BJ (cell line): ENCODE measurements around the gene AREG. TPM values are rescaled to one million over a fixed set of nuclear protein-coding genes. Genes with fewer than 3 reads are reported as not detected.
A peak's percentile ranks its signal among the peaks of the same experiment; 100 is the strongest.

ENCODE experiments used
- CTCF ChIA-PET: fragments of 350-600 bp; formaldehyde crosslinking; extraction: SDS; loops from one replicate; lab custom pipeline; 2021; ENCODE audit warnings: antibody characterized with exemption, inconsistent platforms; lab: Yijun Ruan, JAX
- POLR2A ChIA-PET: fragments of 300-600 bp; sonication (Branson Sonifier 250); formaldehyde crosslinking; extraction: SDS; loops from one replicate; lab custom pipeline; 2021; ENCODE audit warnings: antibody characterized with exemption; lab: Charles Lee
- DNase-seq: peaks from one replicate; pipeline ENCODE4 v3.0.0-alpha.2; 2011; ENCODE audit warnings: low read depth
- H3K27me3 ChIP-seq: 2 replicates; pipeline ENCODE4 v1.6.0; 2011; ENCODE audit warnings: low read length; ENCODE audit not compliant: control insufficient read depth, insufficient read depth
- H3K36me3 ChIP-seq: 2 replicates; pipeline ENCODE4 v1.5.1; 2011; ENCODE audit warnings: low read length; ENCODE audit not compliant: control insufficient read depth, insufficient read depth
- H3K4me3 ChIP-seq: 2 replicates; pipeline ENCODE4 v1.5.1; 2011; ENCODE audit warnings: low read depth, mild to moderate bottlenecking, control low read depth, low read length
- polyA plus RNA-seq: library from polyadenylated mRNA; depleted of rRNA; stranded (reverse); fragments of >200 nt; gene quantifications from 2 replicates; pipeline ENCODE4 v1.2.3, GENCODE V29; 2011
- TF ChIP-seq, protein P1 (sequence below): IDR thresholded peaks from 2 replicates; pipeline ENCODE4 v1.5.1; 2011; ENCODE audit warnings: low read depth, mild to moderate bottlenecking, control low read depth, inconsistent platforms, low read length, moderate library complexity; ENCODE audit not compliant: insufficient read depth

Gene AREG
- polyA plus RNA-seq, 1 experiment: 0.07 TPM

DNA sequence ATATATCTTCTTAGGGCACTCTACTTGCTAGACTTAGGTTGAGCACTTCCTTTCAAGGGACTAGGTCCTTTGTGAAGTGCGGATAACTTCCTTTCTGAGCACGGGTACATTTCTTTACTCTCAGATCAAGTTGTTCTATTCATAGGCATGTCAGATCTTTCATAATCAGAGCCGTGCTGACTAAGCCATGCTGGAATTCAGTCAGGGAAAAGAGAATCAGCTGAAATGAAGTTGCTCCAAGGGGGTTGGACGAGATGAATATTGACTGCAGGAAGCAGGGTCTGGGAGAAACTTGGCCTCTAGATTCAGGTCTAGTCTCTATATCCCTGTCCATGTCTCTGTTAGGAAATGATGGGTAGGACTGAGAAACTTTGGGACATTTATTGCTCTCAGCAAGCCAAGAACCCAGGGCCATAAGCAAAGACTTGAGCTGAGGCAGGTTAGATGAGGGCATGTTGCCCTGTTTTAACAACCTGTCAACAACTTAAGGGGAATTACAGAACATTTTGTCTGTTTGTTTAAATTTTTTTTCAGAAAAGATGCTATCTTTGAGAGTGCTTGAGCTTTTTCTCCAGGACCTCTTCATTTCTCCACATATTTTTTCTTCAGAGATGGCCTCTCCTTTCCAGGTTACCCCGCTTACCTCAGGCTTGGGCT, 28.3 kb downstream of the AREG start:
- ChIA-PET POLR2A (no interaction called here), CTCF (interaction anchor here (1.0 to 1.7 kb wide), 2 partner anchors 10 to 28 kb away, joined by 6 to 7 read pairs; partner anchors contain the start of gene AREG)
- TF ChIP-seq, protein P1, sequence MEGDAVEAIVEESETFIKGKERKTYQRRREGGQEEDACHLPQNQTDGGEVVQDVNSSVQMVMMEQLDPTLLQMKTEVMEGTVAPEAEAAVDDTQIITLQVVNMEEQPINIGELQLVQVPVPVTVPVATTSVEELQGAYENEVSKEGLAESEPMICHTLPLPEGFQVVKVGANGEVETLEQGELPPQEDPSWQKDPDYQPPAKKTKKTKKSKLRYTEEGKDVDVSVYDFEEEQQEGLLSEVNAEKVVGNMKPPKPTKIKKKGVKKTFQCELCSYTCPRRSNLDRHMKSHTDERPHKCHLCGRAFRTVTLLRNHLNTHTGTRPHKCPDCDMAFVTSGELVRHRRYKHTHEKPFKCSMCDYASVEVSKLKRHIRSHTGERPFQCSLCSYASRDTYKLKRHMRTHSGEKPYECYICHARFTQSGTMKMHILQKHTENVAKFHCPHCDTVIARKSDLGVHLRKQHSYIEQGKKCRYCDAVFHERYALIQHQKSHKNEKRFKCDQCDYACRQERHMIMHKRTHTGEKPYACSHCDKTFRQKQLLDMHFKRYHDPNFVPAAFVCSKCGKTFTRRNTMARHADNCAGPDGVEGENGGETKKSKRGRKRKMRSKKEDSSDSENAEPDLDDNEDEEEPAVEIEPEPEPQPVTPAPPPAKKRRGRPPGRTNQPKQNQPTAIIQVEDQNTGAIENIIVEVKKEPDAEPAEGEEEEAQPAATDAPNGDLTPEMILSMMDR: no peak
- DNase-seq: peak; percentile 30
- H3K4me3 ChIP-seq: no peak overlapping the region
- no peaks in the 10 kb centered on the region for H3K36me3 ChIP-seq
- H3K27me3 ChIP-seq: no peaks in the 10 kb centered on the region

DNA sequence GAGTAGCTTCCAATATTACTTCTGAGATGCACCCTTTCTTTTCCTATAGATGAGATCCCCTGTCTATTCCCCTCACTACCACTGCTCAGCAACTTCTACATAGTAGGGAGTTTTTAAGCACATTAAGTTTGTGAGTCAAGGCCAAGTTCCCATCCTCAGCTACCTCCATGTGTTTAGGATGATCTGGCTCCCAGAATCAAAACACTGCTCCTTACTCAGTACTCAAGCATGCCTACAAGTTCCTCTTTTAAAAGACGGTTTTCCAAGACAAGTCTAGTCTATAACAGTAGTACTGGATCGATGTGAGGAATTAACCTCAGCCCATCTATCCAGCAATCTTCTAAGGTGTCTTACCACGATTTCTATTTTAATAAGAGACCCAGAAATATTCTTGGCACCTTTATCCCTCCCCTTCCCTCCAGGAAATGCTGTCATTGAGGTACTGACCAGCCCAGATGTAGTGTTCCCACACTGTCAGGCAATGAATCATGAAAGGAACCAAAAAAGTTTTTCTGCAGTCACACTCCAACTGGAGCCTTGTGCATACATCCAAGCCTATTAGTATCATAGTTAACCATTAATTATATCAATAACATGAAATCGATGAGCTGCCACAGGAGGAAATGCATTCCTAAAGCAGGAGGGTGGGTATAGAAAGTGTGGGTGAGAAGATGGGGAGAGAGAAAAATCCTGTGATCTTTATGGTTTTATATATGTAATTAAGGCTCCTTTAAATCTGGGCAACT, 29.6 kb downstream of the AREG start:
- no peak overlapping the region for H3K4me3 ChIP-seq
- TF ChIP-seq, protein P1: no peak
- ChIA-PET CTCF (interaction anchor here (1.7 kb wide), 1 partner anchor 8 kb away, joined by 7 read pairs; no protein-coding TSS in a partner anchor), POLR2A (no interaction called here)
- no peaks in the 10 kb centered on the region for H3K36me3 ChIP-seq
- no peak for DNase-seq
- H3K27me3 ChIP-seq: no peaks in the 10 kb centered on the region

DNA sequence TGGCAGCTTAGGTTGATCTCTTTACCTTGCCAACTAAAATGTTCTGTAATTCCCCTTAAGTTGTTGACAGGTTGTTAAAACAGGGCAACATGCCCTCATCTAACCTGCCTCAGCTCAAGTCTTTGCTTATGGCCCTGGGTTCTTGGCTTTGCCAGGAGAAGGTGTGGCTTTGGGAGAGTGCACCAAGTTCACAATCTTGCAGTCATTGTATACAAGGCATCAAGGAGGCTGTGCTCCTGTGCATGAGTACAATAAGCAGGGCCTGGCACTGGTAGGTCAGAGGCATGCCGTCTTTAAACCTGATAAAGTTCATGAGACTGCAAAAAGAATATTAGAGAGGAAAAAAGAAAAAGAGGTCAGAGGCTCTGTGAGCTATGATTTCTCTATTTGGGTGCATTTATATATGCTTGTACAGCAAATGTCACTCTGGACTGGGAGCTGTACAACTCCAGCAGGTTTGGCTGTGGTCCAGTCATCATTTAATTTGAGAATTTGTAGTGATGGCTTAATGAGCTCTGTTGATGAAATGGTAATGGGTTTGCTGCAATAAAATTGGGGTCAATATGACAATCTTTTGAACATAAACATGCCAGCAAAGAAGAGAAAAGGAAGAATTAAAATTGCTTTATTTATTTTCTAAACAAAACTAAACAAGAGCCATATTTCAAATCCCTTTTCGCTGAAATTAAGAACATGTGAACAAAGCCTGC, 30.3 kb downstream of the AREG start:
- DNase-seq: no peak
- CTCF ChIA-PET: no interaction called here
- no peaks in the 10 kb centered on the region for H3K36me3 ChIP-seq
- H3K27me3 ChIP-seq: no peaks in the 10 kb centered on the region
- TF ChIP-seq, protein P1: no peak
- POLR2A ChIA-PET: no interaction called here
- no peak overlapping the region for H3K4me3 ChIP-seq

DNA sequence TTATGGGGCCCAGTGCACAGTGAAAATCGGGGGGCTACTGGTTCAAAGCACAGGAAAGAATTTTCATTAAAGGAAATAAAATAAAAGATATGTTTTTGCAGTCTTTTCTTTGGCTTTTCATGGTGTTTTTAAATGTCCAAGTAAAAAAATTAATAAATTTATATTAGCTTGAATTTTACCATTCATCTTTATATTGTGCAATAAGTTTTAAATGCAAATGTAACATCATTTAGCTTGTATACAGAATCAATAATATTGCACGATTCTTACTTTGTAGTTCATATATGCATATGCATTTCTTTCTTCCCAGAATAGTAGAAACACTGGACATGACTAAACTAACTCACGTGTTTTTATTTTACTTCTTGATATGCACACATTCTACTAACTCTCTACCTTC, 31.0 kb downstream of the AREG start:
- TF ChIP-seq, protein P1: no peak
- DNase-seq: no peak
- ChIA-PET CTCF (no interaction called here), POLR2A (interaction anchor here (0.7 kb wide), 1 partner anchor 193 kb away, joined by 3 read pairs; no protein-coding TSS in a partner anchor)
- H3K36me3 ChIP-seq: no peaks in the 10 kb centered on the region
- no peaks in the 10 kb centered on the region for H3K27me3 ChIP-seq
- no peak overlapping the region for H3K4me3 ChIP-seq

DNA sequence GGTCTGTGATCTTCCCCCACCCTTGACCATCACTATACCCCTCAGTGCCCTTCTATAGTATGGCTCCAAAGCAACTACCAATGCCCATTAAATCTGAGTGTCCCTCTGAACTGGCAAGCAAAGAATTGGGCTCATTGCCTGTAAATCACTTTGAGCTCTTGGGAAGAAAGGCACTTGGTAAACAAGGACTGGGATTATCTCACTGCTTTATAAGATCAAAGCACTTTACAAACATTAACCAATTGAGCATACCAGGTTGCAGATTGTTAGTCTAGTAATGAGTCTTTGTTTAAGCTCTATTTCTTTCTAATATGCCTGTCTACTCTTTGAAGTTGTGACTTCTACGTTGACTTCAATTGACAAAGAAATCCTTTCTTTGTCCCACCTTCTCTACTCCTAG, 34.1 kb downstream of the AREG start:
- DNase-seq: no peak
- POLR2A ChIA-PET: no interaction called here

More for the DNA sequence above, 34.1 kb downstream of the AREG start:
- no peak overlapping the region for H3K4me3 ChIP-seq
- H3K27me3 ChIP-seq: no peaks in the 10 kb centered on the region
- no peaks in the 10 kb centered on the region for H3K36me3 ChIP-seq
- CTCF ChIA-PET: no interaction called here
- TF ChIP-seq, protein P1: no peak
